A549 (cell line): ENCODE data around the gene TUBGCP2. TPM values are rescaled to one million over a fixed set of nuclear protein-coding genes. Genes with fewer than 3 reads are reported as not detected.

Experiments
- ATAC-seq, 2 experiments: fragments of 200-7000 bp in 1 of 2; fragments of >200 bp in 1 of 2; cut with Nextera tagmentation in 1 of 2; cut with Tn5 transposase in 1 of 2; 3 replicates each; pipeline versions ENCODE4 v1.8.0 to v1.9.1; 2018 to 2020; ENCODE audit warnings: mild to moderate bottlenecking in 1 of 2, moderate library complexity in 1 of 2
- CTCF ChIA-PET: fragments of 300-600 bp; sonication (Branson Sonifier 250); formaldehyde crosslinking; extraction: SDS; loops from one replicate; lab custom pipeline; 2021; ENCODE audit warnings: antibody characterized with exemption, inconsistent platforms; lab: Yijun Ruan, JAX
- POLR2A ChIA-PET: fragments of 350-600 bp; formaldehyde crosslinking; extraction: SDS; loops from one replicate; lab custom pipeline; 2021; ENCODE audit warnings: antibody characterized with exemption, inconsistent platforms; lab: Yijun Ruan, JAX
- DNase-seq, 2 experiments: peaks; one replicate each; pipeline versions ENCODE4 v3.0.0 to v3.0.0-alpha.2; 2011 to 2016; ENCODE audit warnings: low read depth in 1 of 2, low spot score in 1 of 2
- FAIRE-seq: peaks from 2 replicates; lab custom pipeline; 2011; peaks lifted over from hg19 to GRCh38; lab: Jason Lieb, UNC
- H3K27ac ChIP-seq, 2 experiments: fragments of >200 bp; sonication (Bioruptor Twin); formaldehyde crosslinking; 3 replicates each; pipeline ENCODE4 v1.5.1; 2016 to 2017
- H3K4me1 ChIP-seq: fragments of >200 bp; sonication (Bioruptor Twin); formaldehyde crosslinking; 3 replicates; pipeline ENCODE4 v1.6.1; 2016
- H3K4me2 ChIP-seq: fragments of >200 bp; sonication (Bioruptor Twin); formaldehyde crosslinking; 3 replicates; pipeline ENCODE4 v1.6.1; 2016
- H3K4me3 ChIP-seq: fragments of >200 bp; sonication (Bioruptor Twin); formaldehyde crosslinking; 3 replicates; pipeline ENCODE4 v1.5.1; 2016
- H3K9me3 ChIP-seq: fragments of >200 bp; sonication (Bioruptor Twin); formaldehyde crosslinking; 3 replicates; pipeline ENCODE4 v1.6.1; 2016
- ATOH8 ChIP-seq: fragments of 250-450 bp; sonication (Bioruptor Pico); IDR thresholded peaks from 2 replicates; pipeline ENCODE4 v1.5.0; 2020; ENCODE audit warnings: low read depth, mild to moderate bottlenecking, moderate library complexity
- BCL3 ChIP-seq: fragments of >200 bp; sonication (Bioruptor Twin); formaldehyde crosslinking; IDR thresholded peaks from 3 replicates; pipeline ENCODE4 v1.6.1; 2016
- BHLHE40 ChIP-seq: IDR thresholded peaks from 2 replicates; pipeline ENCODE4 v1.6.1; 2012; ENCODE audit warnings: low read depth, low read length, inconsistent platforms
- CEBPB ChIP-seq, 2 experiments: fragments of >200 bp in 1 of 2; sonication (Bioruptor Twin) in 1 of 2; formaldehyde crosslinking in 1 of 2; IDR thresholded peaks; 2 replicates each; pipeline ENCODE4 v1.6.1; 2012 to 2016
- CHD4 ChIP-seq: fragments of 200-600 bp; sonication (generic); IDR thresholded peaks from 2 replicates; pipeline ENCODE4 v1.6.1; 2016; ENCODE audit warnings: antibody characterized with exemption, mild to moderate bottlenecking, borderline replicate concordance
- CTCF ChIP-seq: fragments of >200 bp; sonication (Bioruptor Twin); formaldehyde crosslinking; IDR thresholded peaks from 3 replicates; pipeline ENCODE4 v1.5.1; 2016
- E2F6 ChIP-seq: IDR thresholded peaks from 2 replicates; pipeline ENCODE4 v1.6.1; 2012; ENCODE audit warnings: low read depth, borderline replicate concordance
- EHF ChIP-seq: fragments of 250-450 bp; sonication (Bioruptor Pico); IDR thresholded peaks from 2 replicates; pipeline ENCODE4 v1.5.0; 2020; ENCODE audit warnings: mild to moderate bottlenecking
- ELK1 ChIP-seq: fragments of 150-350 bp; IDR thresholded peaks from 2 replicates; pipeline ENCODE4 v1.6.1; 2014; ENCODE audit warnings: low read depth, mild to moderate bottlenecking, low read length
- FOSL2 ChIP-seq, 2 experiments: fragments of 450-650 bp in 1 of 2; fragments of >200 bp in 1 of 2; sonication (Bioruptor Twin) in 1 of 2; formaldehyde crosslinking; IDR thresholded peaks; 2 replicates each; pipeline versions ENCODE4 v1.5.0 to v1.6.1; 2016 to 2020; ENCODE audit warnings: mild to moderate bottlenecking in 1 of 2, moderate library complexity in 1 of 2
- FOXS1 ChIP-seq: fragments of 250-450 bp; sonication (Bioruptor Pico); IDR thresholded peaks from 2 replicates; pipeline ENCODE4 v1.5.0; 2020; ENCODE audit warnings: mild to moderate bottlenecking, moderate library complexity
- GATA3 ChIP-seq: IDR thresholded peaks from 2 replicates; pipeline ENCODE4 v1.6.1; 2012; ENCODE audit warnings: borderline replicate concordance
- HES2 ChIP-seq: fragments of >200 bp; sonication (Bioruptor Twin); formaldehyde crosslinking; IDR thresholded peaks from 2 replicates; pipeline ENCODE4 v1.6.1; 2016
- HEYL ChIP-seq: fragments of 250-450 bp; sonication (Bioruptor Pico); IDR thresholded peaks from 2 replicates; pipeline ENCODE4 v1.8.0; 2021; ENCODE audit warnings: mild to moderate bottlenecking, moderate library complexity
- HOXA7 ChIP-seq: fragments of 250-450 bp; sonication (Bioruptor Pico); IDR thresholded peaks from 2 replicates; pipeline ENCODE4 v1.5.0; 2020; ENCODE audit warnings: mild to moderate bottlenecking, moderate library complexity
- HOXB5 ChIP-seq: fragments of 250-450 bp; sonication (Bioruptor Pico); IDR thresholded peaks from 2 replicates; pipeline ENCODE4 v1.5.0; 2020; ENCODE audit warnings: mild to moderate bottlenecking, moderate library complexity
- JUNB ChIP-seq: fragments of >200 bp; sonication (Bioruptor Twin); formaldehyde crosslinking; IDR thresholded peaks from 2 replicates; pipeline ENCODE4 v1.6.1; 2016
- KDM1A ChIP-seq: fragments of 200-600 bp; sonication (generic); IDR thresholded peaks from 2 replicates; pipeline ENCODE4 v1.6.1; 2016; ENCODE audit warnings: low read depth, mild to moderate bottlenecking
- MAFK ChIP-seq: fragments of 450-650 bp; IDR thresholded peaks from 2 replicates; pipeline ENCODE4 v1.6.1; 2014; ENCODE audit not compliant: partially characterized antibody
- MAZ ChIP-seq: fragments of 150-350 bp; IDR thresholded peaks from 2 replicates; pipeline ENCODE4 v1.6.1; 2014; ENCODE audit warnings: antibody characterized with exemption, low read depth, low read length, borderline replicate concordance
- NR3C1 ChIP-seq: fragments of >200 bp; sonication (Bioruptor Twin); formaldehyde crosslinking; IDR thresholded peaks from 3 replicates; pipeline ENCODE4 v1.6.1; 2017
- PHF8 ChIP-seq: fragments of 200-600 bp; sonication (generic); IDR thresholded peaks from 2 replicates; pipeline ENCODE4 v1.6.1; 2016; ENCODE audit warnings: low read depth, mild to moderate bottlenecking, antibody characterized with exemption, moderate library complexity, borderline replicate concordance
- POLR2A ChIP-seq: IDR thresholded peaks from 2 replicates; pipeline ENCODE4 v1.6.1; 2012; ENCODE audit warnings: mild to moderate bottlenecking, low read length
- RARB ChIP-seq: fragments of 250-450 bp; sonication (Bioruptor Pico); IDR thresholded peaks from 2 replicates; pipeline ENCODE4 v1.8.0; 2021; ENCODE audit warnings: mild to moderate bottlenecking, moderate library complexity
- RFX5 ChIP-seq: fragments of 450-650 bp; IDR thresholded peaks from 2 replicates; pipeline ENCODE4 v1.7.1; 2014; ENCODE audit warnings: antibody characterized with exemption, mild to moderate bottlenecking, moderate library complexity
- RNF2 ChIP-seq: fragments of 200-600 bp; sonication (generic); IDR thresholded peaks from 2 replicates; pipeline ENCODE4 v1.6.1; 2016; ENCODE audit warnings: low read depth, mild to moderate bottlenecking, antibody characterized with exemption, moderate library complexity, borderline replicate concordance
- SREBF2 ChIP-seq: fragments of 450-650 bp; IDR thresholded peaks from 2 replicates; pipeline ENCODE4 v1.6.1; 2014; ENCODE audit warnings: mild to moderate bottlenecking, moderate library complexity
- TP53 ChIP-seq: fragments of 250-450 bp; sonication (Bioruptor Pico); IDR thresholded peaks from 2 replicates; pipeline ENCODE4 v1.5.0; 2021; ENCODE audit warnings: mild to moderate bottlenecking, moderate library complexity
- USF2 ChIP-seq: fragments of 450-650 bp; IDR thresholded peaks from 2 replicates; pipeline ENCODE4 v1.6.1; 2014; ENCODE audit warnings: antibody characterized with exemption
- ZC3H11A ChIP-seq: fragments of 450-650 bp; IDR thresholded peaks from 2 replicates; pipeline ENCODE4 v1.6.1; 2014; ENCODE audit warnings: antibody characterized with exemption, mild to moderate bottlenecking
- WGBS: methylation state at CpG from one replicate; pipeline ENCODE4 v1.1.6; 2017; ENCODE audit errors: missing lambda C conversion rate; 5-methylcytosine and 5-hydroxymethylcytosine counted together
- polyA plus RNA-seq, 4 experiments: library from polyadenylated mRNA; depleted of rRNA in 3 of 4; stranded (reverse); fragments of >200 nt; fragmentation: RNase III in 1 of 4; extraction: RNeasy Plus Mini Kit Qiagen cat#74134 plus additional on column Dnase treatment in 1 of 4; gene quantifications; 2 replicates in 3 of 4; 3 replicates in 1 of 4; pipeline ENCODE4 v1.2.3, GENCODE V29; 2011 to 2017

Gene TUBGCP2
- polyA plus RNA-seq, 2 of the 4 experiments (the other 2 are of a cell fraction), result 33.6 to 44.5 TPM

GRCh38 chr10:133254421-133255120, 54.1 kb downstream of the TUBGCP2 start:
- no peak for FAIRE-seq
- Histone ChIP-seq H3K4me1 (peaks cover 24% of the 10 kb centered on the region), H3K27ac (no peak overlapping the region), H3K4me3 (no peak overlapping the region), H3K9me3 (no peaks in the 10 kb centered on the region), H3K4me2 (no peak overlapping the region)
- TF ChIP-seq FOSL2 (IDR thresholded peaks at IDR 0.05), result no peak
- no peak for TF ChIP-seq FOSL2 (CRISPR knock-in tag; IDR thresholded peaks at IDR 0.05)
- no peak for TF ChIP-seq POLR2A
- no peak for TF ChIP-seq E2F6
- no peak for TF ChIP-seq NR3C1
- no peak for TF ChIP-seq JUNB
- no peak for TF ChIP-seq MAZ
- TF ChIP-seq USF2, result no peak
- TF ChIP-seq HOXB5 (CRISPR knock-in tag), result no peak
- TF ChIP-seq PHF8, result no peak
- no peak for TF ChIP-seq KDM1A
- no peak for TF ChIP-seq HES2
- TF ChIP-seq TP53, result no peak
- no peak for TF ChIP-seq RARB (CRISPR knock-in tag)
- TF ChIP-seq ATOH8 (CRISPR knock-in tag), result no peak
- no peak for TF ChIP-seq ZC3H11A
- no peak for TF ChIP-seq EHF (CRISPR knock-in tag)
- TF ChIP-seq BHLHE40, result no peak
- ChIA-PET POLR2A (no interaction called here), CTCF (interaction anchor here (4.6 kb wide), 1 partner anchor 9 kb away, joined by 39 read pairs; no protein-coding TSS in a partner anchor)
- 69% methylated on average over 13 of the region's 13 CpGs for WGBS
- no peak for DNase-seq
- no peak for ATAC-seq

- FAIRE-seq, result no peak
- TF ChIP-seq HOXB5 (CRISPR knock-in tag) (no peak), EHF (CRISPR knock-in tag) (no peak), ELK1 (no peak), FOXS1 (CRISPR knock-in tag) (no peak), JUNB (no peak), SREBF2 (no peak), CTCF (no peak), MAFK (no peak), HEYL (CRISPR knock-in tag) (no peak), ATOH8 (CRISPR knock-in tag) (no peak), GATA3 (no peak), RNF2 (no peak), CHD4 (no peak), RFX5 (no peak), HOXA7 (CRISPR knock-in tag) (no peak), CEBPB (IDR thresholded peaks at IDR 0.05) (no peak), BCL3 (no peak)
These were observed 55.2 kb downstream of the TUBGCP2 start for GRCh38 chr10:133253361-133253955.

More at GRCh38 chr10:133253361-133253955, 55.2 kb downstream of the TUBGCP2 start:
- Histone ChIP-seq H3K27ac (no peak overlapping the region), H3K4me1 (peaks cover 12% of the 10 kb centered on the region), H3K4me2 (no peak overlapping the region), H3K9me3 (no peaks in the 10 kb centered on the region), H3K4me3 (no peak overlapping the region)
- DNase-seq (no peak), ATAC-seq (no peak)
- 80% methylated on average over 22 of the region's 22 CpGs for WGBS
- ChIA-PET POLR2A (no interaction called here), CTCF (interaction anchor here (4.6 kb wide), 1 partner anchor 8 kb away, joined by 39 read pairs; no protein-coding TSS in a partner anchor)
